B cell (primary cell): Measurements from ENCODE around the gene NCS1. TPM values are rescaled to one million over a fixed set of nuclear protein-coding genes. Genes with fewer than 3 reads are reported as not detected.

Experiments used
- ATAC-seq: fragments of 200-7000 bp; cut with Tn5 transposase; one replicate; pipeline ENCODE4 v1.10.0; 2021; ENCODE audit warnings: low read depth, mild to moderate bottlenecking, moderate number of reproducible peaks, moderate library complexity
- CTCF ChIA-PET: fragments of 350-600 bp; sonication (Branson Sonifier 250); formaldehyde crosslinking; loops from one replicate; lab custom pipeline; 2021; ENCODE audit warnings: antibody characterized with exemption, inconsistent platforms; lab: Charles Lee
- POLR2A ChIA-PET: fragments of 350-600 bp; sonication (Branson Sonifier 250); formaldehyde crosslinking; loops from one replicate; lab custom pipeline; 2021; ENCODE audit warnings: antibody characterized with exemption; lab: Charles Lee
- DNase-seq: peaks from one replicate; pipeline ENCODE4 v3.0.0; 2013
- H2AFZ ChIP-seq: 2 replicates; pipeline ENCODE4 v1.6.1; 2012; ENCODE audit warnings: mild to moderate bottlenecking, low read depth, low read length; ENCODE audit not compliant: insufficient read depth, poor library complexity, severe bottlenecking
- H3K27ac ChIP-seq, 2 donors: 1 replicate in 1 of 2; 2 replicates in 1 of 2; pipeline ENCODE4 v1.5.1; 2012 to 2013; ENCODE audit warnings: low read length in 2 of 2, mild to moderate bottlenecking in 2 of 2, moderate library complexity in 1 of 2
- H3K27me3 ChIP-seq, 4 experiments: fragments of 200-600 bp in 1 of 4; sonication (generic) in 1 of 4; replicated peaks in 1 of 4; 1 replicate in 2 of 4; 2 replicates in 2 of 4; pipeline versions ENCODE4 v1.6.1 to v1.7.0; 2013 to 2016; ENCODE audit warnings: low read length in 3 of 4, mild to moderate bottlenecking in 2 of 4, mixed read lengths in 1 of 4, moderate library complexity in 1 of 4; ENCODE audit not compliant: insufficient read depth in 4 of 4, control insufficient read depth in 3 of 4; ENCODE audit errors: control extremely low read depth in 1 of 4
- H3K36me3 ChIP-seq, 2 experiments: replicated peaks in 1 of 2; 1 replicate in 1 of 2; 2 replicates in 1 of 2; pipeline versions ENCODE4 v1.6.1 to v1.7.1; 2013; ENCODE audit warnings: low read length in 1 of 2; ENCODE audit not compliant: insufficient read depth in 2 of 2, control insufficient read depth in 1 of 2; ENCODE audit errors: control extremely low read depth in 1 of 2, extremely low read depth in 1 of 2
- H3K4me1 ChIP-seq, 2 donors: fragments of 200-600 bp in 1 of 2; sonication (generic) in 1 of 2; 1 replicate in 1 of 2; 2 replicates in 1 of 2; pipeline versions ENCODE4 v1.5.1 to v1.6.1; 2013 to 2017; ENCODE audit warnings: low read length in 2 of 2; ENCODE audit not compliant: control insufficient read depth in 2 of 2, insufficient read depth in 2 of 2
- H3K4me2 ChIP-seq: replicated peaks from 2 replicates; pipeline ENCODE3; 2012; ENCODE audit warnings: mild to moderate bottlenecking, low read depth, low read length; ENCODE audit not compliant: poor library complexity, severe bottlenecking
- H3K4me3 ChIP-seq, 5 experiments: fragments of 200-600 bp in 1 of 5; sonication (generic) in 1 of 5; 1 replicate in 3 of 5; 2 replicates in 2 of 5; pipeline versions ENCODE4 v1.5.1 to v1.7.0; 2011 to 2016; ENCODE audit warnings: low read length in 4 of 5, mild to moderate bottlenecking in 4 of 5, low read depth in 2 of 5, control low read depth in 1 of 5, moderate library complexity in 1 of 5; ENCODE audit not compliant: insufficient read depth in 1 of 5; ENCODE audit errors: control extremely low read depth in 1 of 5, extremely low read depth in 1 of 5
- H3K79me2 ChIP-seq: fragments of 200-600 bp; sonication (generic); one replicate; pipeline ENCODE4 v1.6.0; 2016; ENCODE audit warnings: low read length; ENCODE audit not compliant: control insufficient read depth, insufficient read depth
- H3K9ac ChIP-seq: fragments of 200-600 bp; sonication (generic); 2 replicates; pipeline ENCODE4 v1.6.1; 2017; ENCODE audit warnings: mild to moderate bottlenecking, low read length, moderate library complexity
- H3K9me3 ChIP-seq, 3 donors: one replicate each; pipeline versions ENCODE4 v1.6.1 to v1.7.1; 2013; ENCODE audit warnings: low read length in 2 of 3; ENCODE audit not compliant: control insufficient read depth in 2 of 3, insufficient read depth in 1 of 3; ENCODE audit errors: control extremely low read depth in 1 of 3
- H4K20me1 ChIP-seq: 2 replicates; pipeline ENCODE4 v1.6.0; 2012; ENCODE audit warnings: mild to moderate bottlenecking, low read length; ENCODE audit not compliant: insufficient read depth, control insufficient read depth, poor library complexity, severe bottlenecking
- H3K27ac Mint-ChIP-seq: one replicate; pipeline ENCODE4 v1.8.0; 2021; ENCODE audit warnings: mixed read lengths
- H3K27me3 Mint-ChIP-seq: one replicate; pipeline ENCODE4 v1.8.0; 2021; ENCODE audit warnings: mixed read lengths
- H3K4me1 Mint-ChIP-seq: one replicate; pipeline ENCODE4 v1.8.0; 2021; ENCODE audit warnings: mixed read lengths
- H3K4me3 Mint-ChIP-seq: one replicate; pipeline ENCODE4 v1.8.0; 2021; ENCODE audit warnings: mixed read lengths
- H3K9me3 Mint-ChIP-seq: one replicate; pipeline ENCODE4 v1.8.0; 2022; ENCODE audit warnings: mixed read lengths; ENCODE audit not compliant: insufficient read depth
- CTCF ChIP-seq: fragments of 200-600 bp; IDR thresholded peaks from one replicate; pipeline ENCODE4 v1.8.0; 2022; ENCODE audit warnings: antibody characterized with exemption, mild to moderate bottlenecking
- EZH2 ChIP-seq: IDR thresholded peaks from 2 replicates; pipeline ENCODE4 v1.6.1; 2012; ENCODE audit warnings: borderline replicate concordance, low read depth, mild to moderate bottlenecking, moderate library complexity, low read length; ENCODE audit not compliant: insufficient read depth, poor library complexity, severe bottlenecking
- WGBS: methylation state at CpG from one replicate; pipeline ENCODE4 v1.1.5; 2013; ENCODE audit warnings: missing lambda C conversion rate; ENCODE audit not compliant: insufficient coverage; 5-methylcytosine and 5-hydroxymethylcytosine counted together
- intact Hi-C: fragments of 100-400 bp; cut with micrococcal nuclease; formaldehyde crosslinking; loops from one replicate; pipeline ENCODE4 v1.10.0; 2022
- polyA plus RNA-seq: library from polyadenylated mRNA; depleted of rRNA; stranded (reverse); fragments of >200 nt; gene quantifications from 2 replicates; pipeline ENCODE4 v1.2.3, GENCODE V29; 2012
- total RNA-seq, 2 donors: library from RNA; stranded (reverse); fragments of 120-200 nt in 1 of 2; gene quantifications; 1 replicate in 1 of 2; 2 replicates in 1 of 2; pipeline versions ENCODE4 v1.2.3 to v1.2.4, GENCODE V29; 2013 to 2022

Gene NCS1
- total and polyA plus RNA-seq, 2 donors (not counting 1 experiment from before 2014, with no cell fraction given) = 0.39 TPM; not detected in 1

GRCh38 chr9:130201399-130201873 lies 29.2 kb downstream of the NCS1 start:
- DNase-seq (no peak), ATAC-seq (no peak)
- Mint-ChIP-seq H3K4me1 (no peaks in the 10 kb centered on the region), H3K27ac (no peak overlapping the region), H3K4me3 (no peak overlapping the region), H3K27me3 (no peaks in the 10 kb centered on the region), H3K9me3 (no peaks in the 10 kb centered on the region)
- Histone ChIP-seq H3K36me3 (no peaks in the 10 kb centered on the region), H2AFZ (no peak overlapping the region), H3K9ac (no peak overlapping the region), H3K4me2 (no peak overlapping the region), H3K27ac (no peak overlapping the region), H3K4me1 (no peaks in the 10 kb centered on the region), H3K4me3 (no peak overlapping the region), H3K9me3 (no peaks in the 10 kb centered on the region), H3K79me2 (no peaks in the 10 kb centered on the region), H3K27me3 (no peaks in the 10 kb centered on the region), H4K20me1 (no peaks in the 10 kb centered on the region)
- 89% methylated on average over 12 of the region's 12 CpGs for WGBS
- intact Hi-C loops = no loop called here
- ChIA-PET POLR2A (no interaction called here), CTCF (no interaction called here)
- no peak for TF ChIP-seq CTCF
- no peak for TF ChIP-seq EZH2

DNA sequence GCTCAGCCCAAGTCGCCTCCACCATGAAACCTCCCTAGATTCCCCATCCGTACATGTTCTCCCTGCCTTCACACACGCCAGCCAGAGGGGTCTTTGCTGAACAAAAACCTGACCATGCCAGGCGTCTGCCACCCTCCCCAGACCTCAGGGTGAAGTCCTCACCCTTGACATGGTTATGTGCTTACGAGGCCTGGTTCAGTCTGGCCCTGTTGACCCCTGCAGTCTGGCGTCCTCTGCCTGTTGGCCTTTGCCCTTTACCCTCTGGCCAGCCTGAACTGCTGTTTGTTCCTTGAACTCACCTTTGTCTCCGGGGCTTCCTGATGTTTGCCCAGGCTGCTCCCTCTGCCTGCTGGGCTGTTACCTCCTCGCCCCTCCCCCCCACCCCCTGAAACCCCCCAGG lies 29.8 kb downstream of the NCS1 start:
- Mint-ChIP-seq H3K27me3 (no peaks in the 10 kb centered on the region), H3K4me1 (no peaks in the 10 kb centered on the region), H3K4me3 (no peak overlapping the region), H3K9me3 (no peaks in the 10 kb centered on the region), H3K27ac (no peak overlapping the region)
- H2AFZ ChIP-seq = no peak overlapping the region
- ATAC-seq = no peak
- no peak overlapping the region for H3K9ac ChIP-seq
- H3K9me3 ChIP-seq = no peaks in the 10 kb centered on the region
- H4K20me1 ChIP-seq = no peaks in the 10 kb centered on the region
- intact Hi-C loops = no loop called here
- POLR2A ChIA-PET = no interaction called here
- WGBS = 82% methylated on average over 8 of the region's 8 CpGs
- TF ChIP-seq CTCF = no peak
- TF ChIP-seq EZH2 = no peak
- H3K36me3 ChIP-seq = no peaks in the 10 kb centered on the region
- H3K4me1 ChIP-seq = no peaks in the 10 kb centered on the region
- DNase-seq = no peak
- no peaks in the 10 kb centered on the region for H3K79me2 ChIP-seq
- no peak overlapping the region for H3K4me2 ChIP-seq
- CTCF ChIA-PET = no interaction called here
- no peak overlapping the region for H3K4me3 ChIP-seq
- H3K27me3 ChIP-seq = no peaks in the 10 kb centered on the region
- no peak overlapping the region for H3K27ac ChIP-seq
